Measurements from ENCODE around the gene IL1RAP.

- TF ChIP-seq YY1 (IDR thresholded peaks at IDR 0.05; ENCODE audit: low read depth) (no peak), MAX (IDR thresholded peaks at IDR 0.05) (no peak), EP300 (IDR thresholded peaks at IDR 0.05; ENCODE audit: borderline replicate concordance) (no peak)
These were observed 132.1 kb downstream of the IL1RAP start for GRCh38 chr3:190645932-190646460.

Data from Ishikawa (cell line).